IMR-90 (cell line): Measurements from ENCODE around the gene SCN1B. TPM values are rescaled to one million over a fixed set of nuclear protein-coding genes. Genes with fewer than 3 reads are reported as not detected.

Experiments used
- ATAC-seq: fragments of 200-7000 bp; cut with Tn5 transposase; 2 replicates; pipeline ENCODE4 v1.9.1; 2020; ENCODE audit warnings: low read depth, mild to moderate bottlenecking, moderate library complexity
- BruUV-seq: library from RNA; stranded (reverse); fragments of 400-500 nt; replicated peaks from 2 replicates; lab custom pipeline; 2021; lab: Mats Ljungman, UMichigan
- CTCF ChIA-PET: fragments of 300-600 bp; formaldehyde crosslinking; extraction: SDS; loops from one replicate; lab custom pipeline; 2021; ENCODE audit warnings: antibody characterized with exemption; lab: Yijun Ruan, JAX
- POLR2A ChIA-PET: fragments of 300-600 bp; sonication (Branson Sonifier 250); formaldehyde crosslinking; loops from one replicate; lab custom pipeline; 2022; ENCODE audit warnings: antibody characterized with exemption; ENCODE audit not compliant: unreplicated experiment; lab: Charles Lee
- DNase-seq: peaks from one replicate; pipeline ENCODE4 v3.0.0; 2013
- H2AFZ ChIP-seq: replicated peaks from 2 replicates; pipeline ENCODE3; 2013; ENCODE audit warnings: low read length, mild to moderate bottlenecking; ENCODE audit not compliant: poor library complexity
- H2AK5ac ChIP-seq: 2 replicates; pipeline ENCODE4 v1.6.1; 2013; ENCODE audit warnings: low read depth, low read length, inconsistent platforms
- H2AK9ac ChIP-seq: replicated peaks from 2 replicates; pipeline ENCODE3; 2013; ENCODE audit warnings: mild to moderate bottlenecking, low read depth, low read length, moderate library complexity; ENCODE audit not compliant: poor library complexity
- H2BK120ac ChIP-seq: 2 replicates; pipeline ENCODE4 v1.6.1; 2013; ENCODE audit warnings: low read depth, low read length, inconsistent platforms
- H2BK15ac ChIP-seq: 3 replicates; pipeline ENCODE4 v1.6.1; 2013; ENCODE audit warnings: low read depth, low read length, inconsistent platforms
- H2BK20ac ChIP-seq: 2 replicates; pipeline ENCODE4 v1.6.1; 2013; ENCODE audit warnings: low read depth, mild to moderate bottlenecking, inconsistent platforms, low read length, moderate library complexity
- H2BK5ac ChIP-seq: 2 replicates; pipeline ENCODE4 v1.6.1; 2013; ENCODE audit warnings: mild to moderate bottlenecking, low read depth, low read length, inconsistent platforms; ENCODE audit not compliant: poor library complexity, severe bottlenecking
- H3K14ac ChIP-seq: replicated peaks from 2 replicates; pipeline ENCODE4 v1.6.1; 2013; ENCODE audit warnings: low read depth, low read length, inconsistent platforms
- H3K18ac ChIP-seq: 2 replicates; pipeline ENCODE4 v1.6.1; 2013; ENCODE audit warnings: low read depth, low read length, control low read depth
- H3K23ac ChIP-seq: 2 replicates; pipeline ENCODE4 v1.6.1; 2013; ENCODE audit warnings: low read depth, low read length, inconsistent platforms
- H3K27ac ChIP-seq: 2 replicates; pipeline ENCODE4 v1.5.1; 2013; ENCODE audit warnings: mild to moderate bottlenecking, control low read depth, low read length; ENCODE audit not compliant: insufficient read depth
- H3K27me3 ChIP-seq: 2 replicates; pipeline ENCODE4 v1.6.1; 2013; ENCODE audit warnings: low read length; ENCODE audit not compliant: control insufficient read depth, insufficient read depth
- H3K36me3 ChIP-seq: 2 replicates; pipeline ENCODE4 v1.6.1; 2013; ENCODE audit warnings: low read length, mixed read lengths; ENCODE audit not compliant: control insufficient read depth, insufficient read depth
- H3K4ac ChIP-seq: 2 replicates; pipeline ENCODE4 v1.6.1; 2013; ENCODE audit warnings: low read depth, low read length, inconsistent platforms
- H3K4me1 ChIP-seq: 2 replicates; pipeline ENCODE4 v1.6.1; 2013; ENCODE audit warnings: low read length, mixed read lengths; ENCODE audit not compliant: control insufficient read depth, insufficient read depth
- H3K4me2 ChIP-seq: 2 replicates; pipeline ENCODE4 v1.6.1; 2013; ENCODE audit warnings: low read depth, mild to moderate bottlenecking, control low read depth, low read length, moderate library complexity
- H3K4me3 ChIP-seq: 2 replicates; pipeline ENCODE4 v1.5.1; 2013; ENCODE audit warnings: low read depth, mild to moderate bottlenecking, control low read depth, low read length, moderate library complexity; ENCODE audit not compliant: insufficient read depth
- H3K56ac ChIP-seq: 2 replicates; pipeline ENCODE4 v1.6.1; 2013; ENCODE audit warnings: low read length, inconsistent platforms; ENCODE audit not compliant: insufficient read depth; ENCODE audit errors: extremely low read depth
- H3K79me1 ChIP-seq, 2 experiments: 2 replicates each; pipeline ENCODE4 v1.6.1; 2013; ENCODE audit warnings: low read length in 2 of 2, inconsistent platforms in 1 of 2, low read depth in 1 of 2
- H3K9ac ChIP-seq: 2 replicates; pipeline ENCODE4 v1.6.1; 2013; ENCODE audit warnings: low read depth, low read length, control low read depth
- H3K9me1 ChIP-seq: 2 replicates; pipeline ENCODE4 v1.6.1; 2013; ENCODE audit warnings: low read length, inconsistent platforms; ENCODE audit not compliant: insufficient read depth
- H3K9me3 ChIP-seq: 2 replicates; pipeline ENCODE4 v1.6.1; 2013; ENCODE audit warnings: low read length; ENCODE audit not compliant: control insufficient read depth, insufficient read depth
- H4K20me1 ChIP-seq: 2 replicates; pipeline ENCODE4 v1.6.1; 2013; ENCODE audit warnings: low read length, inconsistent platforms; ENCODE audit not compliant: insufficient read depth
- H4K5ac ChIP-seq: 2 replicates; pipeline ENCODE4 v1.6.1; 2013; ENCODE audit warnings: mild to moderate bottlenecking, low read depth, low read length, control low read depth
- H4K8ac ChIP-seq, 2 experiments: 2 replicates each; pipeline ENCODE4 v1.6.1; 2013; ENCODE audit warnings: low read depth in 2 of 2, low read length in 2 of 2, control low read depth in 1 of 2, inconsistent platforms in 1 of 2
- H4K91ac ChIP-seq: 2 replicates; pipeline ENCODE4 v1.6.1; 2013; ENCODE audit warnings: low read depth, low read length, inconsistent platforms; ENCODE audit not compliant: insufficient read depth
- CEBPB ChIP-seq: IDR thresholded peaks from 2 replicates; pipeline ENCODE4 v1.6.1; 2012; ENCODE audit warnings: low read depth, low read length, improper control_type of control experiment
- ELK1 ChIP-seq: fragments of 150-350 bp; IDR thresholded peaks from 2 replicates; pipeline ENCODE4 v1.6.1; 2016; ENCODE audit warnings: low read depth, mild to moderate bottlenecking, low read length, moderate library complexity, borderline replicate concordance
- MAFK ChIP-seq: IDR thresholded peaks from 2 replicates; pipeline ENCODE4 v1.6.1; 2012; ENCODE audit warnings: low read depth, low read length, improper control_type of control experiment
- MXI1 ChIP-seq: IDR thresholded peaks from 2 replicates; pipeline ENCODE4 v1.6.1; 2012; ENCODE audit warnings: low read depth, mild to moderate bottlenecking, low read length, moderate library complexity, borderline replicate concordance
- NFE2L2 ChIP-seq: fragments of 150-350 bp; IDR thresholded peaks from 2 replicates; pipeline ENCODE4 v1.6.1; 2016; ENCODE audit warnings: low read depth, mild to moderate bottlenecking, low read length
- POLR2A ChIP-seq: IDR thresholded peaks from 2 replicates; pipeline ENCODE4 v1.6.1; 2012; ENCODE audit warnings: mild to moderate bottlenecking, low read depth, low read length
- RAD21 ChIP-seq: IDR thresholded peaks from 2 replicates; pipeline ENCODE4 v1.6.1; 2012; ENCODE audit warnings: low read length, improper control_type of control experiment
- RFX5 ChIP-seq: IDR thresholded peaks from 2 replicates; pipeline ENCODE4 v1.8.0; 2012; ENCODE audit warnings: low read depth, mild to moderate bottlenecking, low read length, moderate library complexity
- SMC3 ChIP-seq: fragments of 150-350 bp; IDR thresholded peaks from 2 replicates; pipeline ENCODE4 v1.6.1; 2016; ENCODE audit warnings: low read depth, mild to moderate bottlenecking, antibody characterized with exemption, low read length, moderate library complexity
- USF2 ChIP-seq: fragments of 150-350 bp; IDR thresholded peaks from 2 replicates; pipeline ENCODE4 v1.6.1; 2017; ENCODE audit warnings: mild to moderate bottlenecking, antibody characterized with exemption, low read length, low read depth
- WGBS, 2 experiments: methylation state at CpG; one replicate each; pipeline versions ENCODE4 v1.1.5 to v1.1.7; 2013; ENCODE audit warnings: missing lambda C conversion rate in 2 of 2; ENCODE audit not compliant: insufficient read length in 1 of 2; ENCODE audit errors: extremely low coverage in 2 of 2; 5-methylcytosine and 5-hydroxymethylcytosine counted together
- dilution Hi-C: fragments of 300-500 bp; cut with HindIII; formaldehyde crosslinking; loops from one replicate; pipeline ENCODE4 v1.14.3; 2018; ENCODE audit warnings: low sequenced_read_pairs; ENCODE audit not compliant: unreplicated experiment
- in situ Hi-C: fragments of 300-500 bp; cut with MboI; formaldehyde crosslinking; loops from 3 replicates; pipeline ENCODE4 v1.14.3; 2019; ENCODE audit warnings: low sequenced_read_pairs, inconsistent platforms, mixed read lengths
- intact Hi-C: fragments of 100-400 bp; cut with micrococcal nuclease; formaldehyde crosslinking; loops from 2 replicates; pipeline ENCODE4 v1.10.0; 2022
- polyA plus RNA-seq, 3 experiments: library from polyadenylated mRNA; depleted of rRNA; stranded (reverse); fragments of >200 nt; gene quantifications; 2 replicates each; pipeline ENCODE4 v1.2.3, GENCODE V29; 2012; ENCODE audit warnings: low replicate concordance in 1 of 3
- total RNA-seq: library from RNA; depleted of rRNA; stranded (reverse); fragments of >200 nt; gene quantifications from 2 replicates; pipeline ENCODE4 v1.2.3, GENCODE V29; 2012

SCN1B gene
- total and polyA plus RNA-seq, 2 of the 4 experiments (the other 2 are of a cell fraction), result 2.0 to 9.6 TPM

GRCh38 chr19:35008891-35009341 lies 21.4 kb upstream of the SCN1B start:
- in situ Hi-C loops (no loop called here), dilution Hi-C loops (no loop called here), intact Hi-C loops (no loop called here)
- H3K9ac ChIP-seq, result no peak overlapping the region
- no peaks in the 10 kb centered on the region for H3K9me3 ChIP-seq
- DNase-seq, result no peak
- no peak overlapping the region for H4K8ac ChIP-seq
- H3K36me3 ChIP-seq, result peaks cover 45% of the 10 kb centered on the region
- H3K4me2 ChIP-seq, result no peak overlapping the region
- no peak overlapping the region for H3K4ac ChIP-seq
- H2AFZ ChIP-seq, result no peak overlapping the region
- no peak overlapping the region for H4K5ac ChIP-seq
- no peak for TF ChIP-seq RAD21
- no peak for TF ChIP-seq SMC3
- no peak for TF ChIP-seq MXI1
- no peak for TF ChIP-seq MAFK
- TF ChIP-seq CEBPB, result no peak
- TF ChIP-seq NFE2L2, result no peak
- no peak for TF ChIP-seq POLR2A
- no peak for TF ChIP-seq USF2
- TF ChIP-seq ELK1, result no peak
- no peak for TF ChIP-seq RFX5
- no peak overlapping the region for H3K23ac ChIP-seq
- peak overlapping the region; percentile 82 for H2AK9ac ChIP-seq
- no peak overlapping the region for H3K18ac ChIP-seq
- no peak overlapping the region for H3K27ac ChIP-seq
- no TSS peak for BruUV-seq
- ChIA-PET POLR2A (no interaction called here), CTCF (no interaction called here)
- H2BK15ac ChIP-seq, result no peak overlapping the region
- no peak for ATAC-seq
- no peak overlapping the region for H2AK5ac ChIP-seq
- peaks cover 17% of the 10 kb centered on the region for H3K9me1 ChIP-seq
- peaks cover 41% of the 10 kb centered on the region for H4K20me1 ChIP-seq
- H3K56ac ChIP-seq, result no peak overlapping the region
- H3K4me3 ChIP-seq, result no peak overlapping the region
- peaks cover 9% of the 10 kb centered on the region for H3K4me1 ChIP-seq
- no peaks in the 10 kb centered on the region for H3K27me3 ChIP-seq
- no peak overlapping the region for H3K14ac ChIP-seq
- no peak overlapping the region for H2BK20ac ChIP-seq
- no peak overlapping the region for H2BK120ac ChIP-seq
- WGBS, 2 experiments, result 100% methylated on average over 1 of the region's 12 CpGs; no CpG with 5 or more reads in 1 of the 2 experiments
- peaks cover 16 to 72% of the 10 kb centered on the region in 2 experiments for H3K79me1 ChIP-seq
- no peak overlapping the region for H2BK5ac ChIP-seq
- no peak overlapping the region for H4K91ac ChIP-seq
